NCI-H1694 treated with DMSO at 0.1 percent for 48 hours (cell line): ENCODE measurements around the gene RIPK4.
"Not testable (repeated sequence)": the region's sequence is repeated elsewhere in the genome, so short reads cannot be mapped to it uniquely, and the experiment has no call there.

Source experiments
- DNase-seq: peaks from one replicate; lab custom pipeline; 2025; lab: John Stamatoyannopoulos, UW

The RIPK4 gene

DNA sequence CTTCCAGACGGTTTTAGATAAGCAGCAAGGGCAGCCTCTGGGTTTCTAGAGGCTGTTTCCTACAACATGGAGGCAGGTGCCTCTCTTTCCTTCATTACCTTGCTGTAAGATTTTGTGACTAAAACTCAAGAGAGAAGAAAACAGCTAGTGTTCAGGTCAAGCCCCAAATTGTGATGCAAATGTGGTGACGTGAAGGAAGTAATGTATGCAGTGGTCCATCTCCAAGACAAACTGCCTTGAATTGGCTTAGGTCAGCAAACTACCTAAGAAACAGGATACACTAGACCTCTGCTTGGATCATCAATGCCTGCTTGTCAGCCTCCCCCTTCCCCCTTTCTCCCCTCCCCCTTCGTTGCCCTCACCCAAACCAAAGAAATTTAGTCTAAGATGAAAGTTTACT, 28.9 kb upstream of the RIPK4 start:
- no peak for DNase-seq

GRCh38 chr21:41794600-41794999, 27.7 kb upstream of the RIPK4 start:
- no peak for DNase-seq

DNA sequence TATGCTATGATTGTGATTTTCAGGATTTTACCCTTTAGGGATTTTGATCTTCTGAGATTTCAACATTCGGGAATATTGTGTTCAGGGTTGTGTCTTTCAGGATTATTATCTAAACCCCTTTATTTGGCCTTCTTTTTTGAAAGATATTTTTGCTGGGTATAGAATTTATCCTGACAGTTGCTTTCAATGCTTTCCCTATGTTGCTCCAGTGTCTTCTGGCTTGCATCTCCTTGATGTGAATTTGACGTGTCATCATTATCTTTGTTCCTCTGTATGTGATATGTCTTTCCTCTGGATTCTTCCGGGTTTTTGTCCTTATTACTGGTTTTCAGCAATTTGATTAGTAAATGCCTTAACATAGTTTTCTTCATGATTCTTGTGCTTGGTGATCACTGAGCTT, 25.9 kb upstream of the RIPK4 start:
- DNase-seq = no peak

DNA sequence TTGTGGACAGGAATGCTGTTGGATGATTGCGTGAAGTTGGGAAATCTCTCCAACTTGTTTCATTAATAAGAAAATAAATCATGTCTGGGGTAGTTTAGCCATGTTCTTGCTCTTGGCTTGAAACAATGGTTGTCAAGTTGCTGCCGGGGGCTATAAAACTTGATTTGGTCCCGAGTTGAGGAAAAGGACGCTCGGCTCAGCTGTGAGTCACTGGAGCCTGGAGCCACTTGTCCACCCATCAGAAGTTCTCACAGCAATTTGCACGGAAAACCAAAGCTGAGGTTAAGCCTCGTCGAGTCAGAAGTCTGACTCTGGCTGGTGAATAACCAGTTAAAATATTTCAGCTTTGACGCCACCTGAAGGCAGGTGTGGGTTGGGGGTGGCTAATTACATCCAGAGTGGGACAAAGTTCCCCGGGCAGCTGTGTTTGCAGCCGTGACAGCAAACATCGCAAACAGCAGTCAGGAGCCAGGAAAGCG, 19.7 kb upstream of the RIPK4 start:
- DNase-seq = no peak

- DNase-seq = not testable (repeated sequence)
These were observed 18.4 kb upstream of the RIPK4 start for GRCh38 chr21:41785262-41785661.

DNA sequence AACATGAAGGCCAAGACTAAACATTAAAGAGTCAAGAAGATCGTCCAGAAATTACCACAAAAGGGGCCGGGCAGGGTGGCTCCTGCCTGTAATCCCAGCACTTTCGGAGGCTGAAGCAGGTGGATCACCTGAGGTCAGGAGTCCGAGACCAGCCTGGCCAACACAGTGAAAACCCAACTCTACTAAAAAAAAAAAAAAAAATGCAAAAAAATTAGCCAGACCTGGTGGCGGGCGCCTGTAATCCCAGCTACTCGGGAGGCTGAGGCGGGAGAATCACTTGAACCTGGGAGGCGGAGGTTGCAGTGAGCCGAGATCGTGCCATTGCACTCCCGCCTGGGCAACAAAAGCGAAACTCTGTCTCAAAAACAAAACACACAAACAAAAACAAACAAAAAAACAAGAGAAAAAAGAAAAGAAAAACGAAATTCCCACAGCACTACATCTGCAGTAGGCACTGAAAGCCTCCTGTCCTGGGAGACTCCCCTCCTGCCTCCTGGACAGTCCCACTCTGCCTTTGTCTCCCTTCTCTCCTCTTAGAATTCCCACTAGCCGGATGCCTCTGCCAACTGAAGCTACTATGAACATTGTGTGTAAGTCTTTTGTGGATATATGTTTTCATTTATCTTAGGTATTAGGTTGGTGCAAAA, 17.7 kb upstream of the RIPK4 start:
- DNase-seq = no peak

- no peak for DNase-seq
These were observed 16.8 kb upstream of the RIPK4 start for GRCh38 chr21:41783476-41784180.

DNA sequence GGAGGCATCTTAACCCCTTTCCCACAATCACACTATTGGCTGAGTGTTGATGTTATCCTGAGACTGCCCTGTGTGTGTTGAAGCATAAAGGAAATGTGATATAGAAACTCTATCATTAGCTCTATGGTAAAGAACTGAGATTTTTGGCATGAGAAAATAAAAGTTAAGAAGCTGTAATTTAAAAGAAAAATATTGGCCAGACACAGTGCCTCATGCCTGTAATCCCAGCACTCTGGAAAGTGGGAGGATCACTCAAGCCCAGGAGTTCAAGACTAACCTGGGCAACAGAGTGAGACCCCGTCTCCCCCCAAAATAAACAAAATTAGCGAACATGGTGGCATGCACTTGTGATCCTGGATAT, 14.2 kb upstream of the RIPK4 start:
- DNase-seq = no peak

DNA sequence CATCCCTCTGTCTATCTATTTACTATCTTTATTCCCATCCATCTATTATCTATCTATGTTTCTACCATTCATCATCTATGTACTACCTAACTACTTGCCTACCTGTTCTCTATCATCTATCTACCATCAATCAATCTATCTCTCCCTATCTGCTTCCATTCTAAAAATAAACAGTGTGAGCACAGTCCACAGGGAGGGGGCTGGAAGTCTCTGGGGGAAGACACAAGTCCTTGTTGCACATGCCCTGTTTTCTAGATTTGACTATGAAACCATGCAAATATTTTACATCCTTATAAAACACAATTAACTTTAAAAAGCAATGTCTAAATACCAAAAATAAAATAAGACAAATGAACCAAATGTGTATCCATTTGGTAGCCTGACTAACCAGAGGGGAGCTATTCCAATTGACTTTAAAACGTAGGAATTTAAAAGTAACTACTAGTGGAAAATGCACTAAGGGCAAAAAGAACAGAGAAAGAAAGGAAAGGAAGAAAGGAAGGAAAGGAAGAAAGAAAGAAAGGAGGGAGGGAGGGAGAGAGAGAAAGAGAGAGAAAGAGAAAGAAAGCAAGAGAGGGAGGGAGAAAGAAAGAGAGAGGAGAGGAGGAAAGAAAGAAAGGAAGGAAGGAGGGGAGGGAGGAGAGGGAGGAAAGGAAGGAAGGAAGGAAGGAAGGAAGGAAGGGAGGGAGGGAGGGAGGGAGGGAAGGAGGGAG, 13.6 kb upstream of the RIPK4 start:
- no peak for DNase-seq

GRCh38 chr21:41779659-41780058, 12.8 kb upstream of the RIPK4 start:
- no peak for DNase-seq

- no peak for DNase-seq
These were observed 12.2 kb upstream of the RIPK4 start for GRCh38 chr21:41778930-41779600.

- DNase-seq = no peak
These were observed 11.3 kb upstream of the RIPK4 start for GRCh38 chr21:41777951-41778815.

DNA sequence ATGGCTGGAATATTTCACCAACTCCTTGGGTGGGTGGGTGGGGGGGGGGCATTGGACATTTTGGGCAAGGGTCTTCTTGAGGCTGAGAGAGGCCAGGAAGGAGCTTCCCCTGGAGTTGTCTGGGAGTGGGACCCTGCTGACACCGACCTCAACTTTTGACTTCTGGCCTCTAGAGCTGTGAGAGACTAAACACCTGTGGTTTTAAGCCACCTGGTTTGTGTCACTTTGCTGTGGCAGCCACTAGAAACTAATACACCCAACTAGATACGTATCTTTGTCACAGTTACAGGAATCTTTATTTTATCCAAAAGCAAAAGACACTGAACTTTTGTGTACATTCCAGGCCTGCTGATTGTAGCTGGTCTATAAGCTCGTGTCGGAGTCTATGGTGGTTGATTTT, 9.9 kb upstream of the RIPK4 start:
- no peak for DNase-seq

GRCh38 chr21:41775149-41775472, 8.3 kb upstream of the RIPK4 start:
- DNase-seq = no peak

GRCh38 chr21:41774467-41775148, 7.8 kb upstream of the RIPK4 start:
- no peak for DNase-seq

DNA sequence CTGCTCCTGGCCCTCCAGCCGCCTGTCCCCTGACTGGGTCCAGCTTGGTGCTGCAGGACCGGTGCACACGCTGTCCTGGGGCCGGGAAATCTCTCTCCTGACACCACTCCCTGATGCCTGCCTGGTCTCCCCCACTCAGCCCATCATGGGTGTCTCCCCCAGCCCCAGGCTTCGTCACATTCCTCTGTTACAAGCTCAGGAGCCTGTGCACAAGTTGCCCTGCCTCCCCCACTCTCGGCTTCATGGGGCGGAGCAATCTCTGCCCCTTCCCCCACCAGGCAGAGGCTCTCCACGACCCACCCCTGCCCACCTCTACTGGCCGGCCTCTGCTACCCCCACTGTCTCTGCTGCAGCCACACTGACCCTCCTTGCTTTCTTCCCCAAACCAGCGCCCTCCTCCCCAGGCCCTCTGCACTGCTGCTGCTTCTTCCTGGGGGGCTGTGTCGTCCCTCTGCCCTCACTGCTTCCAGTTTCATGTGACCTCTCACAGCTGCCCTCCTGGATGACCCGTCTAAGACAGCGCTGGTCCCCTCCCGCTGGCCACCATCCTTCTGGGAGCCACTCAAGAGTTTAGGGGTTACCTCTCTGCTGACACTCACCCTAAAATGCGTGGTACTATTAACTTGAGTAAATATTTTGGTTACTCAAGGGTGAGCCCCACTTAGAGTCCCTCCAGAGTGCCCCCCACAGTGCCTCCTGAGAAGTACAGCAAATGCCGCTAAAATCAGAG, 5.7 kb upstream of the RIPK4 start:
- no peak for DNase-seq

DNA sequence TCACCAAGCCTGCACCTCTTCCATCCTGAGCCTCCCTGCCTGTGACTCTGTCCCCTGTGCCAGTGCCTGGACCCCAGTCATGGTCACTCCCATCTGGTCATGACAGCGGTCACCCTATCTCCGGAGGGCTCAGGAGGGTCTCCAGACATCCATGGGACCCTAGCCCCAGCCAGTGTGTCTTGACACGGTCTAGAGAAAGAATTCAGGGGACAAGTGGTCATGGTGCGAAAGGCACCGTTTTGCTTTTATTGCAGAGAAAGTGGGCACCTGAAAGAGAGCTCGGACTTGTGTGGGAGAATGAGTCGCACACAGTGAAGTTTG, 4.7 kb upstream of the RIPK4 start:
- no peak for DNase-seq

GRCh38 chr21:41770901-41771624, 4.2 kb upstream of the RIPK4 start:
- no peak for DNase-seq

DNA sequence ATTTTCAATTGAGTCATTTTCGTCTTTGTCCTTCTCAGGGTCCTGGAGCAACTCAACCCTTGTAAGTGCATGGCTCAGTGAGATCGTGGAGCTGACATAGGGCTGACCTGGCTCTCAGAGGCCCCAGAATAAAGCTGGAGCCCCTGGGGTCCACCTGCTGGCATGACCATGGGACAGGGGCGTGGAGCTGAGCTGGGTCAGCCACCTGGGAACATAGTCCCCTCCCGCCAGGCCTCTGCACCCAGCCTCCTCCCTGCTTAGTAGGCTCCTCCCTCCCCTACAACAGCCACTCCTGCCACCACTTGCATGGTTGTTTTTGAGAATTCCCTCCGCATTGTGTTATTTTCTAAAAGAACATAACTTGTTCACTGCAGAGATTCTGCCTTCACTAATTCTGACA, 3.1 kb upstream of the RIPK4 start:
- DNase-seq = no peak

DNA sequence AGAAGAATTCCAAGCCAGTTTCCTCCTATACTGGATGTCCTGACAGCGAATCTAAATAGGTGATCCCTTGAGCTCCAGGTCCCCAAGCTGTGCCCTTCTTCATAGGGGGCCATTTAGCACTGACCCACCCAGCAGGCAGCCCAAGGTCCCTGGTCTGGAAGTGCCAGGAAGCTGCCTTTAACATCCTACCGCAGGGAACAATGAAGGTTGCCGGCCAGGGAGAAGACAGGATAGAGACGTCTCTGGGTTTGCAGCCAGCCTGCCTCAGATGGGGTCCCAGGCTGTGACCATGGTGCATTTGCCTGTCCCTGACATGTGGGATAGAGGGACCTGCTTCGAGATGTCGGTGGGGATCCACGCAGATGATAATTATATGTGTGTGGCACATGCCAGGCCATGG, 2.7 kb upstream of the RIPK4 start:
- no peak for DNase-seq
